GM19455 (cell line): ENCODE results near the gene RNF32.
"Not testable (repeated sequence)": the region's sequence is repeated elsewhere in the genome, so short reads cannot be mapped to it uniquely, and the experiment has no call there.

Source experiments
- ATAC-seq: cut with Tn5 transposase; IDR thresholded peaks from one replicate; pipeline ENCODE4 v1.9.1; 2021; ENCODE audit not compliant: unreplicated experiment

RNF32 gene

DNA sequence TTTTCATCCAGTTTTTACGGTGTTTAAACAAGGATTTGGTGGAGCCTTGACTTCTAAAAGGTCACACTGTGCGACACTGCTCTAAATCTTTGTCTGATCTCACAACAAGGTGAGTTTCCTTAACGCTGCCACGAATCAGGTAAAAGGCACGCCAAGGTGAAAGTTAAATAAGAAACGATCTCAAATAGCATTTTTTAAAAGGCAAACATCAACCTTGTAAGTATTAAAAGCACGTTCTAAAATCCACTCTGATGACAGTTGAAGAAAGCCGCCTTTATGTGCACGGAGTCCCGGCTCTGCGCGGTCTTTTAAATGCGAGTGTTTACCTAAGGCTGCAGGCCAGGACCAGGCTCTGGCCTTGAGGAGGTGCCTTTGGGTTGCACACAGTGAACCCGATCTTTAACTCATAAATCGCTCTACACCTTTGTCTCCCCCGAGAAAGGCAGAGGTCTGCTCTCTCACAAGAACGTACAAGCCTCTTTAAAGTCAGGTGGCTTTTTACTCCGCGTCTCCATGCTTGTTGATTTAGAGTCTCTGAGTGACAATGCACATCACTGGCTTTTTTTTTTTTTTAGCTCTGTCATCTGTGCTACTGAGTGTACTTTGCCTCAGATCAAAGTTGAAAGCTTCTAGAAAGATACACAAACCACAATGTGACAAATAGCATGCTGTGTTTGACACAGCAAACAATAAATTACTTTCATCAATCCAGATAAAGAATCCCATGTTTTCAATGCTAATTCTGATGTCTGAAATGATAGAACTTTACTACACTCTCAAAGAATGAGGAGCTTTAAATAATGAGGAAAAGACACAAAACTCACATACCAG lies 25.9 kb upstream of the RNF32 start:
- ATAC-seq: no peak

- ATAC-seq: no peak
Measured at GRCh38 chr7:156616269-156617202, 24.0 kb upstream of the RNF32 start.

- ATAC-seq: no peak
Measured at GRCh38 chr7:156617215-156617614, 23.4 kb upstream of the RNF32 start.

GRCh38 chr7:156618078-156618779 lies 22.3 kb upstream of the RNF32 start:
- ATAC-seq: no peak

DNA sequence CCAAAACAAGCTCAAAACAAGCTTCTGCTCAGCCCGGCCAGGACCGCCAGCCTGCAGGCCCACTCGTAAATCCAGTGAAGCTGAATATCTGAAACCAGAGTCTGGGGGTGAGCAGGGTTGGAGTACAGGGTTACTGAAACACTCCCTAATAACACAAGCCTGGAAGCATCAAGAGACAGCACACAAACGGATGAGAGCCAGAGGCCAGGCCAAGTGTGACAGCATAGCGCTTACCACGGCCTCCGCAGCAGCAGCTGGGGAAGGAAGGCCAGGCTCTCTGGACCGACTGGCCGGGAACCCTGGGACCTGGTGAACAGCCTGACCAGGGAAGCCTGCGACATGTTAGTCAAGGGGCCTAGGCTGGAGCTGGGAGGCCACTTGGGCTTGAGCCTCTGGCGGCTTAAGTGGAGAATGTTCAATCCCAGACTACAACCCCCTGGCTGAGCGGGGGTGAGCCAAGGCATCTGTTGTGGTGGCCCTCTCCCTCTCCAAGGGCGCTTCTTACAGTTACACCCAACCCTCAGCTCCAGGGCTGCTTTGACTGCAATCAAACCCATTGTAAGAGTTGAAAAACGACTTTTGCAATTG lies 21.7 kb upstream of the RNF32 start:
- no peak for ATAC-seq

- not testable (repeated sequence) for ATAC-seq
Measured at GRCh38 chr7:156619488-156620290, 20.9 kb upstream of the RNF32 start.

GRCh38 chr7:156620291-156620675 lies 20.3 kb upstream of the RNF32 start:
- no peak for ATAC-seq

DNA sequence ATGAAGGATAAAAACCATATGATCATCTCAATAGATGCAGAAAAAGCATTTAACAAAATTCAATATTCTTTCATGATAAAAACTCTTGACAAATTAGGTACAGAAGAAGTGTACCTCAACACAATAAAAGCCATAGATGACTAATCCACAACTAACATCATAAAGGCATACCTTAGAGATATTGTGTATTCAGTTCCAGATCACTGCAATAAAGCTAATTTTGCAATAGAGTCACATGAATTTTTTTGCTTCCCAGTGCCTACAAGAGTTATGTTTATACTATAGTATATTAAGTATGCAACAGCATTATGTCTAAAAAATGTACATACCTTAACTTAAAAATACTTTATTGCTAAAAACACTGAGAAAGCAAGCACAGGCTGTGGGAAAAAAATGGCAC lies 18.9 kb upstream of the RNF32 start:
- no peak for ATAC-seq

GRCh38 chr7:156625580-156625979 lies 15.0 kb upstream of the RNF32 start:
- no peak for ATAC-seq

DNA sequence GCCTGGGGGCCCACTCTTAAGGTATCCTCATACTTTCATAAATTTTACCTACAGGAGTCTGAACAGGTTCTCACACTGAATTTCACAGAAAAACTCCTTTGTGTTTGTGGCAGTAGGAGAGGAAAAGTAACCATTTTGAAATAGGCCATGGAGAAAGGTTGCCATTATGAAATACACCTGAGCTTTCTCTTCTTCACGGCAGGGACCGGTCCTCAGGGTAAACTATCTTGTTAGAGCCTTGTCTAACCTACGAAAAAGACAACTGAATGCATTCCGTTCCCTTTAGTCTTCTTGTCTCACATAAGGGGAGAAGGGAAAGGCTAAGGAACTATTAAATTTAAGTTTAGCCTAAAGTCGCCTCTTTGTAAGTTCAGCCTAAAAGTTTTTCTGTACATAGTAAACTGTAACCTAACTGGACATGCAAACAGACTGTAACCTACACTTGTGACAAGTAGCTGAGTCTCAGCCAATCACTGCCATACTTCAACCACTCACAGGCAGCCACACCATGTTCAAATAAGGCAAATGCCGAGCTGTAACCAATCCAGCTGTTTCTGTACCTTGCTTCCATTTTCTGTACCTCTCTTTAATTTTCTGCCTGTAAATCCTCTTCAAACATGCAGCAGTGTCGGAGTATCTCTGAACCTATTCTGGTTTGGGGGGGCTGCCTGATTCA lies 14.2 kb upstream of the RNF32 start:
- no peak for ATAC-seq

GRCh38 chr7:156628562-156628961 lies 12.0 kb upstream of the RNF32 start:
- ATAC-seq: no peak

DNA sequence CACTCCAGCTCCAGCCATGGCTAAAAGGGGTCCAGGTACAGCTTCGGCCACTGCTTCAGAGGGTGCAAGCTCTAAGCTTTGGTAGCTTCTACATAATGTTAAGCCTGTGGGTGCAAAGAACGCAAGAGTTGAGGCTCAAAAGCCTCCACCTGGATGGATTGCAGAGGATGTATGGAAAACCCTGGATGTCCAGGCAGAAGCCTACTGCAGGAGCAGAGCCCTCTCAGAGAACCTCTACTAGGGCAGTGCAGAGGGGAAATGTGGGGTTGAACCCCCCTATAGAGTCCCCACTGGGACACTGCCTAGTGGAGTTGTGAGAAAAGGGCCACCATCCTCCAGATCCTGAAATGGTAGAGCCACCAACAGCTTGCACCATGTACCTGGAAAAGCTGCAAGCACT lies 10.7 kb upstream of the RNF32 start:
- no peak for ATAC-seq

DNA sequence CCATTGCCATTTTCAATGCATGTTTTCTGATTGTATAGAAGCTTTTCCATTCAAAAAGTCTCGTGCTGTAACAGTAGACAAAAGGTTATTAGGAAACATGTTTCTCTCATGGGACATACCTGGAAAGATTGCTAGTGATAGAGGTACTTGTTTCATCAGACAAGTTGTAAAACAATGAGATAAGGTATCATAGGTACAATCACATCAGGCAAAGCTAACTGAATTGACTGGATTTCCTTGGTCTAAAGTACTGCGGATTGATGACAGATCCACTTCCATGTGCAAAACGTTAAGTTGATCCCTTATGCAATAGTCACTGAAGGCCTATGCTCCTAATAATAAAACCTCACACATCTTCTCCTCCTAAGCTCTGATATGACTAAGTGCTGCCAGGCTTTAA lies 6.5 kb upstream of the RNF32 start:
- ATAC-seq: no peak

DNA sequence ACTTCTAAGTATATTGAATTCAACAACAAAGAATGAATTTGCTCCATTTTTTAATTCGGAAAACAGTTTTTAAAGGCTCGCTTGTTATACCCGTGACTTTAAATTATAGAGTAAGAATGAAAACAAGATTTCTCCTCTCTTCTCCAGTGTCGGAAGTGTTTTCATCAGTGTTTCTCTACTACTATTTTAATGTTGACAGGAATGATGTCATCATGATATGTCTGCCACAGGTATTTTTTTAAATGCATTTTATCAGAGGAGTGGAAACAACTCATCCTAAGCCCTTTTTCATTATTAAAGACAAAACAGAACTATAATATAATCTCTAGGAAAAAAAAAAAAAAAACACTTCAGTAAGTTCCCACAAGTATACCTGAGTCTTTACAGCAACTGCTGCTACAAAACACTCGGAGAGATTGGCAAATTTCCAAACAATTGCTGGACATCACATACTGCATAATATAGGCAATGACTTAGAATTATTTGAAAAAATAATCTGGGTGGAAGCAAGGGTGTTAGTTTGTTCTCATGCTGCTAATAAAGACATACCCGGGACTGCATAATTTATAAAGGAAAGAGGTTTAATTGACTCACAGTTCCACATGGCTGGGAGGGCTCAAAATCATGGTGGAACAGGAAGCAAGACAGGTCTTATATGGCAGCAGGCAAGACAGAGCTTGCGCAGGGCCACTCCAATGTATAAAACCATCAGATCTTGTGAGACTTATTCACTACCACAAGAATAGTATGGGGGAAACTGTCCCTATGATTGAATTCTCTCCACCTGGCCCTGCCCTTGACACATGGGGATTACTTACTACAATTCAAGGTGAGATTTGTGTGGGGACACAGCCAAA lies 4.8 kb upstream of the RNF32 start:
- no peak for ATAC-seq

GRCh38 chr7:156637093-156637492 lies 3.5 kb upstream of the RNF32 start:
- not testable (repeated sequence) for ATAC-seq

- ATAC-seq: no peak
Measured at GRCh38 chr7:156638443-156639077, 2.0 kb upstream of the RNF32 start.

DNA sequence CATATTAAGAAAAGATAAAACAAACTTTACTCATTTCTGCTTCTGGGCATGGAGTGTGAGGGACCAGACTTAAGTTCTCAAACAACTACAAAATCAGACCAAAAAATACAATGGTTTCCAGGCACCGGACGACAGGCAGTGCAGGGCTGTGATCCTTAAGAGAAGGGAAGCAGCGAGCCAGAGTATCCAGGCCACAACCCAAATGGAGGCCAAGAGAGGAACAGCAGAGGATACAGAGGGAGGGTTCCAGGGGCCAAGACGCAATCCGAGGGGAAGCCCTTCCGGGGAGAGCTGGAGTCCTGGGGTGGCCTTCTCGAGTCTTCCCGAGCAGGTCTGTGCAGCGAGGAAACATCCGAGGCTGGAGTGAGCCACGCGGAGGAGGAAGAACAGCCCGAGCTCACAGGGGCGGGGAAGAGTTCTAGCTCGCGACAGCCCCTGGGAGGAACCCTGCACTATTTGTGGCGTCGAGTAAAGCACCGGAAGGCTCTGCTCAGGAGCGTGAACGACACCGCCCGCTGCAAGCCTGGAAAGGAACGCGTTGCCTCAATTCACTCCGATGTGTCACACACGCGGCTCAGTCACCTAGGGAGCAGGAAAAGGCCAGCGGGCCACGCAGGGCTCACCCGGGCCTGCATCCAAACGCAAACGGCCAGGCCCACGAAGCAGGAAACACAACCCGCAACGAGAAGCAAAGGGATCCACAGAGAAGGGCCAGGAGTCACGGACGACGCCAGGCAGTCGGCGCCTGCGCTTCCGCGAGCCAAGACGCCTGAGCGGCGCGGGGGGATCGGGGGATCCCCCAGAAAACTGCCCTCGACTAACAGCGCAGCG lies 933 bp upstream of the RNF32 start:
- ATAC-seq: no peak
